ENCODE measurements around the gene MEX3D.
A peak's percentile ranks its signal among the peaks of the same experiment; 100 is the strongest.

Gene MEX3D

GRCh38 chr19:1513499-1514294 lies 54.4 kb downstream of the MEX3D start:
- Histone ChIP-seq H3F3A (ENCODE audit: low read depth) (0 out of 2 replicates have a peak, but pooled peaks cover under 1% of the 10 kb centered on the region), H3K4me2 (ENCODE audit: low read depth, low read length, poor library complexity, severe bottlenecking) (no peak overlapping the region), H2AFZ (ENCODE audit: low read length) (no peak overlapping the region), H3K36me3 (ENCODE audit: insufficient read depth, low read length) (no peaks in the 10 kb centered on the region), H3K27me3 (ENCODE audit: insufficient read depth, low read length, poor library complexity, severe bottlenecking) (no peaks in the 10 kb centered on the region), H3K79me2 (ENCODE audit: insufficient read depth, low read length) (no peaks in the 10 kb centered on the region), H3K9me2 (replicated peaks; ENCODE audit: low read depth, low read length) (no peaks in the 10 kb centered on the region), H3K9ac (ENCODE audit: low read depth, low read length, poor library complexity, severe bottlenecking) (no peak overlapping the region), H3K4me3 (ENCODE audit: low read length, poor library complexity, severe bottlenecking) (no peak overlapping the region), H4K20me1 (ENCODE audit: insufficient read depth, low read length, poor library complexity, severe bottlenecking) (no peaks in the 10 kb centered on the region), H3K4me1 (ENCODE audit: insufficient read depth, low read length, poor library complexity, severe bottlenecking) (no peaks in the 10 kb centered on the region), H3K9me3 (ENCODE audit: insufficient read depth, low read depth, low read length) (no peaks in the 10 kb centered on the region)
- peak; percentile 64 for TF ChIP-seq CTCF (conservative IDR thresholded peaks at IDR 0.05; ENCODE audit: low read length)
- no peak for TF ChIP-seq EZH2phosphoT487 (IDR thresholded peaks at IDR 0.05; ENCODE audit: borderline replicate concordance)

- Histone ChIP-seq H3K79me2 (ENCODE audit: insufficient read depth, low read length) (no peaks in the 10 kb centered on the region), H3K9me3 (ENCODE audit: insufficient read depth, low read depth, low read length) (no peaks in the 10 kb centered on the region), H3K36me3 (ENCODE audit: insufficient read depth, low read length) (no peaks in the 10 kb centered on the region), H3K4me3 (ENCODE audit: low read length, poor library complexity, severe bottlenecking) (no peak within 1 kb of the TSS), H3K4me2 (ENCODE audit: low read depth, low read length, poor library complexity, severe bottlenecking) (no peak within 1 kb of the TSS), H2AFZ (ENCODE audit: low read length) (no peak within 1 kb of the TSS), H3K27me3 (ENCODE audit: insufficient read depth, low read length, poor library complexity, severe bottlenecking) (no peaks in the 10 kb centered on the region), H3K9ac (ENCODE audit: low read depth, low read length, poor library complexity, severe bottlenecking) (no peak within 1 kb of the TSS), H3F3A (ENCODE audit: low read depth) (0 out of 2 replicates have a peak, but pooled peaks cover 4% of the 10 kb centered on the region), H3K4me1 (ENCODE audit: insufficient read depth, low read length, poor library complexity, severe bottlenecking) (peaks cover 4% of the 10 kb centered on the region), H4K20me1 (ENCODE audit: insufficient read depth, low read length, poor library complexity, severe bottlenecking) (no peaks in the 10 kb centered on the region), H3K9me2 (replicated peaks; ENCODE audit: low read depth, low read length) (no peaks in the 10 kb centered on the region)
- TF ChIP-seq CTCF (conservative IDR thresholded peaks at IDR 0.05; ENCODE audit: low read length) (no peak), EZH2phosphoT487 (IDR thresholded peaks at IDR 0.05; ENCODE audit: borderline replicate concordance) (no peak)
Measured at GRCh38 chr19:1512671-1513498, 55.2 kb downstream of the MEX3D start, which contains the start of gene ADAMTSL5. Gene ADAMTSL5 (minus strand): TSS chr19:1513019. CDS start chr19:1510943, 2,076 bp downstream.

- Histone ChIP-seq H3K9ac (ENCODE audit: low read depth, low read length, poor library complexity, severe bottlenecking) (no peak overlapping the region), H3K79me2 (ENCODE audit: insufficient read depth, low read length) (no peaks in the 10 kb centered on the region), H3K9me2 (replicated peaks; ENCODE audit: low read depth, low read length) (no peaks in the 10 kb centered on the region), H3K4me3 (ENCODE audit: low read length, poor library complexity, severe bottlenecking) (no peak overlapping the region), H3K4me1 (ENCODE audit: insufficient read depth, low read length, poor library complexity, severe bottlenecking) (peaks cover 4% of the 10 kb centered on the region), H3K27me3 (ENCODE audit: insufficient read depth, low read length, poor library complexity, severe bottlenecking) (no peaks in the 10 kb centered on the region), H3F3A (ENCODE audit: low read depth) (0 out of 2 replicates have a peak, but pooled peaks cover 4% of the 10 kb centered on the region), H3K4me2 (ENCODE audit: low read depth, low read length, poor library complexity, severe bottlenecking) (no peak overlapping the region), H2AFZ (ENCODE audit: low read length) (no peak overlapping the region), H4K20me1 (ENCODE audit: insufficient read depth, low read length, poor library complexity, severe bottlenecking) (no peaks in the 10 kb centered on the region), H3K9me3 (ENCODE audit: insufficient read depth, low read depth, low read length) (no peaks in the 10 kb centered on the region), H3K36me3 (ENCODE audit: insufficient read depth, low read length) (no peaks in the 10 kb centered on the region)
- no peak for TF ChIP-seq EZH2phosphoT487 (IDR thresholded peaks at IDR 0.05; ENCODE audit: borderline replicate concordance)
- TF ChIP-seq CTCF (conservative IDR thresholded peaks at IDR 0.05; ENCODE audit: low read length) = no peak
Measured at GRCh38 chr19:1511318-1512317, 56.5 kb downstream of the MEX3D start.

Data from Loucy (cell line).